GM19099 (cell line): ENCODE data around the gene HERPUD1.

ENCODE experiments used
- POLR2A ChIP-seq: IDR thresholded peaks from 3 replicates; pipeline ENCODE4 v1.6.1; 2011; ENCODE audit warnings: low read depth; ENCODE audit not compliant: insufficient read length; ENCODE audit errors: extremely low read depth

The HERPUD1 gene

DNA sequence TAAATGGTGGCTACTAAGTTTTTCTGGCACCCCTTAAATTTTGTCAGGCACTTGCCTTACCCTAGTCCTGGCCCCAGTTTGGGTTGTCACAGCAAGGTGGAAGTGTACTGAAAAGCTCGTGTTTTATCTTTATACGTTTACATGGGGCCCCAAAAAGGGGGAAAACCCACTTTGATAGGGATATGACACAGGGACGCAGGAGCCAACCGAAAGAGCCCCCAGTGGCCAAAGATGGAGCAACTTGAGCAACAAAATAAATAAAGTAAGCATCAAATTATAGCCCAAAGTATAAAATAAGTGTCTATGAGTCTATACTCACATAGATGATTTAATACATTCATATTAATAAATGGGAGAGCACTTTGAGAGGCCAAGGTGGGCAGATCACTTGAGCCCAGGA is 24.8 kb downstream of the HERPUD1 start:
- TF ChIP-seq POLR2A, result no peak

DNA sequence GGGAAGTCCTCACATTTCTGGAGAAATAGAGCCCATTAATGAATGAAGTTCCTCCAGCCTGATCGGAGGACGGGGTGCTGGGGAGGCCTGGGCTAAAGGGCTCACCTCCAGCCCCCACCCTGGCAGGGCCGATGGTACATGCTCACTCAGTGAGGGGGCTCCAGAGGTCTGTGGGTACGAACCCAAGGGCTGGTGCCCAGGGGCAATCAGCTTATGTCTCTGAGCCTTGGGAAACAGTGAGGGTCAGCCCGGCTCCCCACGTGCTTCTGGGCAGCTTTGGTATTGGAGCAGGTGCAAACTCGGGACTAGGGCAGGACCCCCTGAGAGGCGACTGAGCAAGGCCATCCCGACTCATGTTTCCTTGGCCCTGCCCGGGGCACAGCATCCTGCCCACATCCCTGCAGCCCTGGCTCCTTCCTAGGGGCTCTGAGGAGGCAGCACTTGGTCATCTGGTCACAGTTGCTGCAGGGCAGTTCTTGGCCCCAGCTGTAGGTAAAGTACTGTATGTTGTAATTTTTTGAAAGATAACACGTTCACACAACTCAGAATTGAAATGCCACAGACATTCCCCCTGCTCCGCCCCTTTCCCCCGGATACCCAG is 28.8 kb downstream of the HERPUD1 start:
- TF ChIP-seq POLR2A, result no peak

DNA sequence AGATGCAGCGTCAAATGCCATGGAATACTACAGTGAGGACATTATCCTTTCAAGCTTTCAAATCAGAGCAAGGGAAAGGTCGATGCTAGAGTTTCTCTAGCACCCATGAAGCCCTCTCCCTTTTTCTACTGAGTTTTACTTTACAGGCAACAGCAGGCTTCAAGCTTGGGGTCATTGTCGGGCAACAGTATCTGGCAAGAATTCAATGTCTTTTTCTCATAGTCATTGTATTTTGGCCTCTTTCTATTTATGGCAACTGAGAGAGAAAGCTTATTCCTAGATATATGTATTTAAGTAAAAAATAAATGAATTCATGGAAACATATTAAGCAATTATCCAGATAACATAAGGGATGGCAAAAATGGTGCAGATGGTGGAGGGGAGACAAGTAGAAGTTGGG is 29.4 kb downstream of the HERPUD1 start:
- no peak for TF ChIP-seq POLR2A

DNA sequence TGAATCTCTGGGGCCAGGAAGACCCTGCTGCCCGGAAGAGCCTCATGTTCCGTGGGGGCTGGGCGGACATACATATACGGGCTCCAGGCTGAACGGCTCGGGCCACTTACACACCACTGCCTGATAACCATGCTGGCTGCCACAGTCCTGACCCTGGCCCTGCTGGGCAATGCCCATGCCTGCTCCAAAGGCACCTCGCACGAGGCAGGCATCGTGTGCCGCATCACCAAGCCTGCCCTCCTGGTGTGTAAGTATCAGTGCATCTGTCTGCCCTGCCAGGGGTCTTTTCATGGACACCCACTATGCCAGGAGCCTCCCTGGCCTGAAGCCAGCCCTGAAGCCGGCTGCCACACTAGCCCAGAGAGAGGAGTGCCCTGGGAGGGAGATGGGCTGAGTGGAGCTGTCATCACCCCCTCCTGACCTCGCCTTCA is 29.9 kb downstream of the HERPUD1 start, which contains the start of gene CETP:
TSS of gene CETP (plus strand) at position 100 of the 431 bp plus-strand sequence. CDS start at position 130, 30 bp downstream.
- no peak for TF ChIP-seq POLR2A

DNA sequence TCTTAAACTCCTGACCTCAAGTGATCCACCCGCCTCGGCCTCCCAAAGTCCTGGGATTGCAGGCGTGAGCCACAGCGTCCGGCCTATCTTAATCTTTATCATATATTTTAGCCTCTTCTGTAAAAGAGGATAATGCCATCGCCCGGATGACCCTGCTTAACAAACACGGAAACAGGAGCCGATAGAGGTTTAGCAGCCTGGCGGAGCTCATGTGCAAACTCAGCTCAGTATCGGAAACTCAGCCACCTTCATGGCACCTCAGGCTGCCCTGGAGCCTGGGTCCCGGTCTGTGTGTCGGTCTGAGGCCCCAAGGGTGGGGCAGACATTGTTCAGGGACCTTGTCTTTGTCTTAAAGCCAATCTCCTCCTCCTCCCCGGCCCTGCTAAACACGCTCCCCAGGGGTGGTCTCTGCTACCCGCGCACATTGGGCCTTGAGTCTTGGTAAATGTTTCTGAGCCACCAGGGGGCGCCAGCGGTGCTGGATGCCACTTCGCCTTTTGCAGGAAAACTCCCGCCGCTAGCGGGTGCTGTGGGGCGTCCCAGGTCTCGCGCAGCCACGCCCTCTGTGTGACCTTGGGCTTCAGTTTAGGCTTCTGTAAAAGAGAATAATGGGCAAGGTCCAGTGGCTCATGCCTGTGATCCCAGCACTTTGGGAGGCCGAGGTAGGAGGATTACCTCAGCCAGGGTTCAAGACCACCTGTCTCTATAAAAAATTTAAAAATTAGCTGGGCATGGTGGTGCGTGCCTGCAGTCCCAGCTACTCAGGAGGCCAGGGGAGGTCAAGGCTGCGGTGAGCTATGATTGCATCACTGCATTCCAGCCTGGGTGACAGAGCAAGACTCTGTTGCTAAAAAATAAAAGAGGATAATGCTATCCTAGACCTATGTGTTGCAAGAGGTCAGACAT is 32.6 kb downstream of the HERPUD1 start:
- no peak for TF ChIP-seq POLR2A

DNA sequence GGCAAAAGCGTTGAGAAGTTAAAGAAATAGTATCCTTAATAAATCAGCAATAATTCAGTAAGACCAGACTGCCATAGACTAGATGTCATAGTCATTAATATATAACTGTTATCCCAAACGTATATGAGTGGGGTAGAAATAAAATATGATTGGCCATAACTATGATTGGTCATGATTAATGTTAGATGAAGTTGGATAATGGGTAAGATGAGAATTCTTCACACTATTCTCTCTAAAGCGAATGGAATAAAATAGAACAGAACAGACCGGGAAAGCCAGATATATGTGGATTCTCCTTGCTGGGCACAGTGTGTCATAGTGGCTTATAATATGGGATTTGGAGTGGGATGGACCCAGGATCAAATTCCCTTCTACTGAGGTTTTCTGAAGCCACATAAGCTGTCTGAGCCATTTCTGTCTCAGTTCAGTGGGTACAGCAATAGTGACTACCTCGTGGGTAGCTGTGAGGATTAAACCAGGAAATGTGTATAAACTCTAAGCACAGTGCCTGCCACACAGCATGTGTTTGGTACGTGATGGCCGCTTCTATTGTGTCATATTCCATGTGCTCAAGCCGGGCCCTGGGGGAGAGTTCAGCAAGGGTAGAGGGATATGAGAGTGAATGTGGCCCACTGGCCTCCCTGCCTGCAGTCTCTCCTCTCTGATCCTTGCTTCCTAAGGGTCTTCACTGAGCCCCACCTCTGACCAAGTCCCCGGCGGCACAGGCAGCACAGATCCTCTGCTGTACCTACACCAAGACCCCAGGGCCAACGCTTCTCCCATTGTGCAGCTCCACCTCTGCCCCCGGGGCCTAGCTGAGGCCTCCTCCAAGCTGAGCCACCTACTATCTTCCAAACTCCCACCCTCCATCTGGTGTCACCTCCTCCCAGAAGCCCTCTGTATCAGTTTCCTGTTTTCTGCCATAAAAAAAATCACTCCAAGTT is 33.5 kb downstream of the HERPUD1 start:
- no peak for TF ChIP-seq POLR2A

DNA sequence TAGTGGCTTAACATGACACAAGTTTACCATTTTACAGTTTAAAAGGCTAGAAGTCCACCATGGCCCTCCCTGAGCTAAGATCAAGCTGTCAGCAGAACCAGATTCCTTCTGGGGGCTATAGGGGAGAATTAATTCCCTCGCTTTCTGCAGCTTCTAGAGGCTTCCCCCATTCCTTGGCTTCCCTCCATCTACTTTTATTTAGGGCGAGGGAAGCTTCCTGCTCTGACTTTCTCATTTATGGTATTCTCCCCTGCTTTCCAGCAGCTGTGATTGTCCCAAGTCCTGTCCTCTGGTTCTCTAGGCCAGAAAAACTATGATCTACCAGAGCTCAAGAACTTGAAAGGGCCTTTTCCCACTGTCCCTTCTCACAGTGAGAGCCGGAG is 34.1 kb downstream of the HERPUD1 start:
- TF ChIP-seq POLR2A, result no peak

DNA sequence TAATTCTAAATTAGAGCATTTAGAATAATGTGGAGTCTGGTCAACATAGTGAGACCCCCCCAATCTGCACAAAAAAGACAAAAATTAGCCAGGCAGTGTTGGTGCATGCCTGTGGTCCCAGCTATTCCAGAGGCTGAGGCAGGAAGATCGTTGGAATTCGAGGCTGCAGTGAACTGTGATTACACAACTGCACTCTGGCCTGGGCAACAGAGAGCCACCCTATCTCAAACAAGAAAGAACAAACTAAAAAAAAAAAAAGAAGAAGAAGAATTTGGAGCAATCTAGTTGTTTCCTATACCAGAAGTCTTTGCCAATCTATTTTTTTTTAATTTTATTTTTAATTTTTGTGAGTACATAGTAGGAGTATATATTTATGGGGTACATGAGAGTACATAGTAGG is 35.8 kb downstream of the HERPUD1 start:
- TF ChIP-seq POLR2A, result no peak

DNA sequence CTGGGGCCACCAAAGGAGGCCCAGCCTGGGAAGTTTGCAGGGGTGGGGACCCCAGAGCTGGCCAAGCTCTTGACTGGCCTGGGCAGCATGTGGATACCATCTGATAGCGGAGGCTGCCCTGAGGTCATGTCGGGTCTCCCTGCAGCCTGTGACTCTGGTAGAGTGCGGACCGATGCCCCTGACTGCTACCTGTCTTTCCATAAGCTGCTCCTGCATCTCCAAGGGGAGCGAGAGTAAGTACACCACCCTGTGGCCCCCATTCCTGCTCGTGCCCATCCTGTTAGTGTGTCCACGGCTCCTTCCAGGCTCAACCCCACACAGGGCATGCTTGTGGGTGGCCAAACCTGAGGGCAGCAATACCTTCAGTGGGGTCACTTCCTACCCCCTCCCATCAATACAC is 37.8 kb downstream of the HERPUD1 start:
- TF ChIP-seq POLR2A, result no peak

DNA sequence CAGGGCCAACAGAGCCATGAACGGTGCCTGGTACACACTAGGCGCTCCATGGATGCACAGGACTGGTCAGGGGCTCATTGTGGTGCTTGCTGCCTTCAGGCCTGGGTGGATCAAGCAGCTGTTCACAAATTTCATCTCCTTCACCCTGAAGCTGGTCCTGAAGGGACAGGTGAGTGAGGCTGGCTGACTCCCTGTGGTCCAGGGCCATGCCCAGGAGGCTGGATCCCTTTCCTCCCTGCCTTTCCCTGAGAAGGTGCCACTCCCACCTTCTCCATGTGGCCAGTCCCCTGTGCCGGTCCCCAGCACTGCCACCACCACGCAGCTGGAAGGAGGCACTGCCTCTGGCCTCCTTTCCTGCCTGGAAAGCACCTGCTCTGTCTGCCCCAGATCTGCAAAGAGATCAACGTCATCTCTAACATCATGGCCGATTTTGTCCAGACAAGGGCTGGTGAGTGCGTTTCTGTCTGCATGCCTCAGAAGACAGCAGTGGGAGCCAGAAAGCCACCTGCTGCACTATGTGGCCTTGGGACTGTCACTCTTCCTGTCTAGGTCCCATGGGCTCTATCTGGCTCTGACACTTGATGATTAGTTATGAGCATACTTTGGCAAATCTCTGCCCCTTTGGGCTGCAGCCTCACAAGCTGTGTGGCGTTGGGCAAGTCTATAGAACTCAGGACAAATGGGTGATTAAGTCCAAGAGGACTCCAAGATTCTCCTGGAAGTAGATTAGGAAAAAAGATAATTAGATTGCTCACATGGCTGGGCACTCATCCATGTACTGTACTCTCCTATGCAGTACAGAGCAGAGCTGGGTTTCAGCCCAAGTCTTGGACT is 39.2 kb downstream of the HERPUD1 start:
- peak; percentile 31 for TF ChIP-seq POLR2A

DNA sequence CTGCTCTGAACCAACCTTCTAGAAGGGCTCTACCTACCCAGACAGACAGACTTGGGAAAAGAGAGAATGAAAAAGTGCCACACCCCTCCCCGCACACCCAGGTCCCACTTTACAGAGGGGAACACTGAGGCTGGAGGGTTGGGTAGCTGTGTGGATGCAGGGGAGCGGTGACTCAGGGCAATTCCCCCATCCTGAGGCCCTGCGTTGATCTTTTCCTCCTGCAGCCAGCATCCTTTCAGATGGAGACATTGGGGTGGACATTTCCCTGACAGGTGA is 39.8 kb downstream of the HERPUD1 start:
- no peak for TF ChIP-seq POLR2A

DNA sequence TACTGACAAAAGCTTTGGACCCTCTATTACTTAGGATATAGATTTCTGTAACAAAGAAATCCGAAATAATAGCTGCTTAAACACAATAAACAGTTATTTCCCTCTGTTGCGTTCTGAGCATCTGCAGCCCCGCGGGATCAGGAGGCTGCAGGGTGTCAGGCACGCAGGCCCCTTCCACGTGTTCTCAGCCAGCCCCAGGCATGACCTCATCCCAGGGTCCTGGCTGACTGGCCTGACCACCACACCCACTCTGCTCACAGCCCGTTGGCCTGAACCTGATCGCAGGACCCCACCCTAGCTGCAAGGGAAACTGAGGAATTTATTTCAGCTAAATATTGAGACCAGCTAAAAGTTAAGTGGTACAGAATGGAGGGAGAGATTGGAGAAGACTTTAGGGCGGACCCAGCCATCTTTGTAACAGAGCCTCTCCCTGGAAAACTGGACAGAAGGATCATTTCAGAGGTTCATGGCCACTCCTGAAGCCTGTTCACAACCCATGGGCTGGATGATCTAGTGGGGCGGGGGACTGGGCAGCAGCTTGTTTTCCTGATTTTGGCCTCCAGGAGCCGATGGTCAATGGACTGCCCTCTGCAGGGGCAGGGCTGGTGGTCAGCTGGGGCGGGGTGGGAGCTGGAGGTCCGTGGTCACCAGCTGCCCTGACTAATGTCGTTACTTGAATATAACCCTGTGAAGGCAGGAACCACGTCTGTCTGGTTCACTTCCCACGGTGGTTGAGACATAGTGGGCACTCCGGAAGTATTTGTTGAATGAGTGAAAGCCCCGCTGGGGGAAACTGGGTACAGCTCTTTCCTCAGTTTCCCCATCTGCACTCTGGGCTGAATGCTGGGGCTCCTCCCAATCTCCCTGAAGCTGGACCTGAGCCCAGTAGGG is 40.7 kb downstream of the HERPUD1 start:
- no peak for TF ChIP-seq POLR2A

DNA sequence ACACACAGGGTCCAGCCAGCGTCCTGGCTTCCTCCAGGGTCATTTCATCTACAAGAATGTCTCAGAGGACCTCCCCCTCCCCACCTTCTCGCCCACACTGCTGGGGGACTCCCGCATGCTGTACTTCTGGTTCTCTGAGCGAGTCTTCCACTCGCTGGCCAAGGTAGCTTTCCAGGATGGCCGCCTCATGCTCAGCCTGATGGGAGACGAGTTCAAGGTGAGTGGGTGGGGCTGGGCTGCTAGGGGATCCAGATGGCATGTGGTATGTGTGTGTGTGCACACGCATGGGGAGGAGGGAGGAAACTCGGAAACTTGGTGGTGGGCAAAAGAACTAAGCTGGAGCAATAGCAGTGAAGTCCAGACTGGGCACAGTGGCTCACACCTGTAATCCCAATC is 41.4 kb downstream of the HERPUD1 start:
- TF ChIP-seq POLR2A, result no peak
